K562 (cell line): ENCODE data around the gene NR4A2. TPM values are rescaled to one million over a fixed set of nuclear protein-coding genes. Genes with fewer than 3 reads are reported as not detected.

ENCODE experiments used
- ARID2 ChIP-seq: fragments of 450-650 bp; IDR thresholded peaks from 2 replicates; pipeline ENCODE4 v1.6.1; 2017; ENCODE audit warnings: antibody characterized with exemption, mild to moderate bottlenecking
- CEBPG ChIP-seq, 3 experiments: fragments of 200-800 bp in 1 of 3; sonication (Bioruptor generic) in 1 of 3; sonication (generic) in 1 of 3; formaldehyde crosslinking in 1 of 3; IDR thresholded peaks in 2 of 3; conservative IDR thresholded peaks in 1 of 3; 2 replicates each; pipeline versions ENCODE4 v1.6.1 to v1.8.0; 2016 to 2022; ENCODE audit warnings: missing compliant biosample characterization in 2 of 3, missing genetic modification characterization in 2 of 3, mild to moderate bottlenecking in 1 of 3, missing genetic modification reagents in 1 of 3
- FOXP1 ChIP-seq: sonication (generic); formaldehyde crosslinking; IDR thresholded peaks from 2 replicates; pipeline ENCODE4 v1.8.0; 2022; ENCODE audit warnings: mild to moderate bottlenecking, missing genetic modification reagents
- HMG20A ChIP-seq: fragments of 450-650 bp; formaldehyde crosslinking; conservative IDR thresholded peaks from 2 replicates; pipeline ENCODE4 v1.4.0; 2020; ENCODE audit warnings: mild to moderate bottlenecking, mixed read lengths
- HSF4 ChIP-seq: fragments of 250-450 bp; sonication (Bioruptor Pico); IDR thresholded peaks from 2 replicates; pipeline ENCODE4 v2.1.2; 2022; ENCODE audit warnings: mild to moderate bottlenecking, moderate library complexity, borderline replicate concordance
- MTA3 ChIP-seq: fragments of 450-650 bp; formaldehyde crosslinking; IDR thresholded peaks from 2 replicates; pipeline ENCODE4 v1.6.1; 2017; ENCODE audit warnings: mild to moderate bottlenecking, borderline replicate concordance
- MYNN ChIP-seq, 2 experiments: sonication (generic); formaldehyde crosslinking in 1 of 2; IDR thresholded peaks; 2 replicates each; pipeline versions ENCODE4 v1.5.0 to v1.6.1; 2016 to 2020; ENCODE audit warnings: antibody characterized with exemption in 1 of 2, missing genetic modification reagents in 1 of 2
- NFYB ChIP-seq: IDR thresholded peaks from 2 replicates; pipeline ENCODE4 v1.6.1; 2011; ENCODE audit warnings: mild to moderate bottlenecking, moderate library complexity; ENCODE audit not compliant: insufficient read length; ENCODE audit errors: extremely low read depth
- PTBP1 ChIP-seq: fragments of 200-400 bp; formaldehyde crosslinking; IDR thresholded peaks from 2 replicates; pipeline ENCODE4 v1.6.1; 2017; ENCODE audit warnings: low read depth, low read length
- RBBP5 ChIP-seq: fragments of 200-600 bp; sonication (generic); IDR thresholded peaks from 2 replicates; pipeline ENCODE4 v1.6.1; 2012; ENCODE audit warnings: borderline replicate concordance, mild to moderate bottlenecking, low read length, control low read depth, inconsistent platforms; ENCODE audit not compliant: insufficient read depth, poor library complexity, severe bottlenecking
- RNF2 ChIP-seq: sonication (generic); IDR thresholded peaks from 2 replicates; pipeline ENCODE4 v1.6.1; 2016
- STAT5A ChIP-seq: IDR thresholded peaks from 2 replicates; pipeline ENCODE4 v1.6.1; 2012; ENCODE audit warnings: low read length, inconsistent platforms, borderline replicate concordance
- XRCC3 ChIP-seq: fragments of 450-650 bp; IDR thresholded peaks from 2 replicates; pipeline ENCODE4 v1.6.1; 2017; ENCODE audit warnings: mild to moderate bottlenecking, moderate library complexity
- ZNF134 ChIP-seq: fragments of 250-450 bp; sonication (Bioruptor Pico); conservative IDR thresholded peaks from 2 replicates; pipeline ENCODE4 v1.4.0; 2020
- ZNF165 ChIP-seq: fragments of 250-450 bp; sonication (Bioruptor Pico); IDR thresholded peaks from 2 replicates; pipeline ENCODE4 v1.4.0; 2020; ENCODE audit warnings: borderline replicate concordance
- ZNF174 ChIP-seq: fragments of 250-450 bp; sonication (Bioruptor Pico); IDR thresholded peaks from 2 replicates; pipeline ENCODE4 v1.4.0; 2020; ENCODE audit warnings: mild to moderate bottlenecking
- ZNF282 ChIP-seq: sonication (generic); formaldehyde crosslinking; IDR thresholded peaks from 2 replicates; pipeline ENCODE4 v1.8.1; 2023; ENCODE audit warnings: missing genetic modification reagents
- ZNF3 ChIP-seq: fragments of 250-450 bp; sonication (Bioruptor Pico); IDR thresholded peaks from 2 replicates; pipeline ENCODE4 v1.5.0; 2021; ENCODE audit warnings: mild to moderate bottlenecking, moderate library complexity
- ZNF644 ChIP-seq: fragments of 200-800 bp; sonication (Bioruptor generic); IDR thresholded peaks from 2 replicates; pipeline ENCODE4 v1.6.1; 2016; ENCODE audit warnings: low read depth, missing genetic modification characterization, missing compliant biosample characterization
- ZNF75A ChIP-seq: fragments of 450-650 bp; formaldehyde crosslinking; IDR thresholded peaks from 2 replicates; pipeline ENCODE4 v1.4.0; 2020; ENCODE audit warnings: mild to moderate bottlenecking
- ZNF76 ChIP-seq: fragments of 250-450 bp; sonication (Bioruptor Pico); IDR thresholded peaks from 2 replicates; pipeline ENCODE4 v1.4.0; 2020; ENCODE audit warnings: mild to moderate bottlenecking, moderate library complexity, borderline replicate concordance
- ZZZ3 ChIP-seq: fragments of 450-650 bp; IDR thresholded peaks from 2 replicates; pipeline ENCODE4 v1.6.1; 2016; ENCODE audit warnings: antibody characterized with exemption, mild to moderate bottlenecking, moderate library complexity
- polyA plus RNA-seq, 8 experiments: library from polyadenylated mRNA; depleted of rRNA in 4 of 8; stranded (reverse) in 5 of 8; unstranded in 3 of 8; fragments of >200 nt; fragmentation: Nextera tagmentation in 2 of 8; fragmentation: Illumina TruSeq in 1 of 8; extraction: Ambion mirVana in 2 of 8; extraction: Trizol in 1 of 8; gene quantifications; 2 replicates each; pipeline versions ENCODE4 v1.2.1 to v1.2.3, GENCODE V29; 2011 to 2014; ENCODE audit warnings: inconsistent platforms in 1 of 8, missing spikeins in 1 of 8
- total RNA-seq, 7 experiments: library from RNA; depleted of rRNA in 6 of 7; stranded (reverse); fragments of >200 nt in 6 of 7; fragmentation: Illumina TruSeq in 2 of 7; extraction: Trizol in 2 of 7; gene quantifications; 2 replicates each; pipeline versions ENCODE4 v1.2.1 to v1.2.3, GENCODE V29; 2011 to 2021; ENCODE audit warnings: low replicate concordance in 1 of 7
- TF ChIP-seq, protein P1 (sequence below): IDR thresholded peaks from 2 replicates; pipeline ENCODE4 v1.6.1; 2012; ENCODE audit warnings: low read depth, low read length, improper control_type of control experiment, borderline replicate concordance
- TF ChIP-seq, protein P2 (sequence below): sonication (generic); formaldehyde crosslinking; IDR thresholded peaks from 2 replicates; pipeline ENCODE4 v1.8.0; 2022; ENCODE audit warnings: mild to moderate bottlenecking, low read depth, missing genetic modification reagents

Gene NR4A2
- total and polyA plus RNA-seq, 9 of the 15 experiments (the other 6 are each of a cell fraction or from before 2014, with no cell fraction given) = 0.94 to 5.1 (median 1.3) TPM

DNA sequence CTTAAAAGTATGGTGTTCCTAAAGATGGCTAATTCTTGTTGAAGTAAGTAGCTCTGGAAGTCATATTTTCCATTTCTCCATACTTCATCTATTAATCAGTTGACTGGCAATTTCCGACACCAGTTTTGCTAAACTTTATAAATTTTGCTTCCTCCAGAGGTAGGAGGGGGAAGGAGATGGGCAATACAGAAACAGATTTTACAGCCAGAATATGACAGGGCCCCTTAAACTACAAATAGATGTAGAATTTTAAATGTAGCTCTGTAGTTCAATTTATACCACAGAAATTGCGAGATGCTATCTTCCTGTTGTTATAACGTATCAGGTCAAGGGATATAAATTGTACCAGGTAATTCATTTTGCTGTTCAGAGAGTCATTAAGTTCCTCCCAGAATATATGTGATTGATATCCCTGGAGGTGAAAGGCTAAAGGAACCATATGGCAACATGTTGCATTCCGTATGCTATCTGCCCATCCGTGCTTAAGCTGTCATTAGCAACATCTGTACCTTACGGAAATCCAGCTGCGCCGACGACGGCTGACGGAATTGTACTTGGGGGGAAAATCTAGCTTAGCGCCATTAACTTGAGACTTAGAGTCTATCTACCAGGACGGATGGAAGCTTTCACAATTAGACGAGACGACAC, 8.4 kb upstream of the NR4A2 start (continued):
- no peak for TF ChIP-seq FOXP1 (CRISPR knock-in tag)
- peak; percentile 31; the same call in 1 of the 2 replicates for TF ChIP-seq MYNN (IDR thresholded peaks at IDR 0.05)
- TF ChIP-seq MYNN (CRISPR knock-in tag; IDR thresholded peaks at IDR 0.05) = no peak
- no peak for TF ChIP-seq ZNF134 (CRISPR knock-in tag)
- no peak for TF ChIP-seq ZNF165 (CRISPR knock-in tag)
- TF ChIP-seq CEBPG (CRISPR knock-in tag; IDR thresholded peaks at IDR 0.05) = no peak
- TF ChIP-seq CEBPG (tag; conservative IDR thresholded peaks at IDR 0.05 in 1 of 2, IDR thresholded peaks at IDR 0.05 in 1 of 2) = no peak; a peak in 1 of 4 replicates
- no peak for TF ChIP-seq HMG20A (CRISPR knock-in tag)
- TF ChIP-seq ZNF644 (tag) = no peak
- TF ChIP-seq MTA3 = no peak
- TF ChIP-seq PTBP1 = no peak
- TF ChIP-seq, protein P1, sequence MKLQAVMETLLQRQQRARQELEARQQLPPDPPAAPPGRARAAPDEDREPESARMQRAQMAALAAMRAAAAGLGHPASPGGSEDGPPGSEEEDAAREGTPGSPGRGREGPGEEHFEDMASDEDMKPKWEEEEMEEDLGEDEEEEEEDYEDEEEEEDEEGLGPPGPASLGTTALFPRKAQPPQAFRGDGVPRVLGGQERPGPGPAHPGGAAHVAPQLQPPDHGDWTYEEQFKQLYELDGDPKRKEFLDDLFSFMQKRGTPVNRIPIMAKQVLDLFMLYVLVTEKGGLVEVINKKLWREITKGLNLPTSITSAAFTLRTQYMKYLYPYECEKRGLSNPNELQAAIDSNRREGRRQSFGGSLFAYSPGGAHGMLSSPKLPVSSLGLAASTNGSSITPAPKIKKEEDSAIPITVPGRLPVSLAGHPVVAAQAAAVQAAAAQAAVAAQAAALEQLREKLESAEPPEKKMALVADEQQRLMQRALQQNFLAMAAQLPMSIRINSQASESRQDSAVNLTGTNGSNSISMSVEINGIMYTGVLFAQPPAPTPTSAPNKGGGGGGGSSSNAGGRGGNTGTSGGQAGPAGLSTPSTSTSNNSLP = no peak; the same call in 1 of the 2 replicates
- TF ChIP-seq HSF4 (CRISPR knock-in tag) = no peak
- TF ChIP-seq ZNF76 (CRISPR knock-in tag) = no peak
- no peak for TF ChIP-seq ZNF75A (CRISPR knock-in tag)
- TF ChIP-seq XRCC3 = no peak
- no peak for TF ChIP-seq ZZZ3
- TF ChIP-seq ARID2 = no peak
- no peak for TF ChIP-seq NFYB
- TF ChIP-seq, protein P2, sequence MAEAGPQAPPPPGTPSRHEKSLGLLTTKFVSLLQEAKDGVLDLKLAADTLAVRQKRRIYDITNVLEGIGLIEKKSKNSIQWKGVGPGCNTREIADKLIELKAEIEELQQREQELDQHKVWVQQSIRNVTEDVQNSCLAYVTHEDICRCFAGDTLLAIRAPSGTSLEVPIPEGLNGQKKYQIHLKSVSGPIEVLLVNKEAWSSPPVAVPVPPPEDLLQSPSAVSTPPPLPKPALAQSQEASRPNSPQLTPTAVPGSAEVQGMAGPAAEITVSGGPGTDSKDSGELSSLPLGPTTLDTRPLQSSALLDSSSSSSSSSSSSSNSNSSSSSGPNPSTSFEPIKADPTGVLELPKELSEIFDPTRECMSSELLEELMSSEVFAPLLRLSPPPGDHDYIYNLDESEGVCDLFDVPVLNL = no peak
- no peak for TF ChIP-seq ZNF282
- peak; percentile 53; the same call in 1 of the 2 replicates for TF ChIP-seq STAT5A
- no peak for TF ChIP-seq ZNF3 (CRISPR knock-in tag)
- no peak for TF ChIP-seq ZNF174
- TF ChIP-seq RNF2 = no peak; the same call in 1 of the 2 replicates
- TF ChIP-seq RBBP5 = no peak
